CD8-positive, alpha-beta memory T cell (primary cell): ENCODE results near the gene CTRB1. TPM values are rescaled to one million over a fixed set of nuclear protein-coding genes. Genes with fewer than 3 reads are reported as not detected.

Source experiments
- CTCF ChIA-PET: fragments of 350-600 bp; sonication (Branson Sonifier 250); formaldehyde crosslinking; loops from one replicate; lab custom pipeline; 2021; ENCODE audit warnings: antibody characterized with exemption; lab: Charles Lee
- POLR2A ChIA-PET: fragments of 350-600 bp; sonication (Branson Sonifier 250); formaldehyde crosslinking; loops from one replicate; lab custom pipeline; 2021; ENCODE audit warnings: antibody characterized with exemption; lab: Charles Lee
- DNase-seq, 5 donors: peaks; one replicate each; pipeline versions ENCODE4 v3.0.0 to v3.0.0-alpha.2; 2020 to 2022; ENCODE audit warnings: mixed read lengths in 1 of 5
- H3K27ac ChIP-seq: one replicate; pipeline ENCODE4 v1.7.0; 2013; ENCODE audit warnings: low read depth, mild to moderate bottlenecking, low read length, moderate library complexity
- H3K27me3 ChIP-seq: 2 replicates; pipeline ENCODE4 v1.7.0; 2013; ENCODE audit warnings: low read length, mild to moderate bottlenecking; ENCODE audit not compliant: insufficient read depth, poor library complexity, severe bottlenecking
- H3K36me3 ChIP-seq: 2 replicates; pipeline ENCODE4 v1.7.0; 2013; ENCODE audit warnings: mild to moderate bottlenecking, low read length, moderate library complexity; ENCODE audit not compliant: insufficient read depth
- H3K4me1 ChIP-seq: 2 replicates; pipeline ENCODE4 v1.7.0; 2013; ENCODE audit warnings: mild to moderate bottlenecking, low read length, moderate library complexity; ENCODE audit not compliant: insufficient read depth
- H3K4me3 ChIP-seq: 2 replicates; pipeline ENCODE4 v1.7.0; 2013; ENCODE audit warnings: mild to moderate bottlenecking, low read length
- H3K9me3 ChIP-seq: 2 replicates; pipeline ENCODE4 v1.7.0; 2013; ENCODE audit warnings: mild to moderate bottlenecking, low read length
- H3K27ac Mint-ChIP-seq, 8 donors: one replicate each; pipeline ENCODE4 v1.8.0; 2020 to 2021; ENCODE audit warnings: mixed read lengths in 8 of 8, mild to moderate bottlenecking in 6 of 8, inconsistent platforms in 3 of 8, moderate library complexity in 3 of 8
- H3K27me3 Mint-ChIP-seq, 2 donors: one replicate each; pipeline ENCODE4 v1.8.0; 2020 to 2021; ENCODE audit warnings: mixed read lengths in 2 of 2, mild to moderate bottlenecking in 1 of 2, moderate library complexity in 1 of 2
- H3K36me3 Mint-ChIP-seq, 3 donors: one replicate each; pipeline ENCODE4 v1.8.0; 2020 to 2021; ENCODE audit warnings: mixed read lengths in 3 of 3, inconsistent platforms in 1 of 3, mild to moderate bottlenecking in 1 of 3
- H3K4me1 Mint-ChIP-seq, 3 donors: one replicate each; pipeline ENCODE4 v1.8.0; 2020 to 2021; ENCODE audit warnings: mixed read lengths in 3 of 3, inconsistent platforms in 1 of 3, mild to moderate bottlenecking in 1 of 3
- H3K4me3 Mint-ChIP-seq, 7 donors: one replicate each; pipeline ENCODE4 v1.8.0; 2020 to 2021; ENCODE audit warnings: mixed read lengths in 7 of 7, mild to moderate bottlenecking in 6 of 7, moderate library complexity in 4 of 7, inconsistent platforms in 2 of 7
- H3K9me3 Mint-ChIP-seq, 5 donors: one replicate each; pipeline ENCODE4 v1.8.0; 2020 to 2022; ENCODE audit warnings: mixed read lengths in 5 of 5, mild to moderate bottlenecking in 3 of 5, moderate library complexity in 2 of 5, inconsistent platforms in 1 of 5
- polyA plus RNA-seq: library from polyadenylated mRNA; unstranded; fragments of 300-500 nt; fragmentation: Illumina TruSeq; gene quantifications from one replicate; pipeline ENCODE4 v1.2.3, GENCODE V29; 2021
- total RNA-seq, 2 experiments: library from RNA; stranded (reverse); gene quantifications; one replicate each; pipeline ENCODE4 v1.2.3, GENCODE V29; 2021

Gene CTRB1
- total and polyA plus RNA-seq, 3 experiments from 2014 or later = not detected

DNA sequence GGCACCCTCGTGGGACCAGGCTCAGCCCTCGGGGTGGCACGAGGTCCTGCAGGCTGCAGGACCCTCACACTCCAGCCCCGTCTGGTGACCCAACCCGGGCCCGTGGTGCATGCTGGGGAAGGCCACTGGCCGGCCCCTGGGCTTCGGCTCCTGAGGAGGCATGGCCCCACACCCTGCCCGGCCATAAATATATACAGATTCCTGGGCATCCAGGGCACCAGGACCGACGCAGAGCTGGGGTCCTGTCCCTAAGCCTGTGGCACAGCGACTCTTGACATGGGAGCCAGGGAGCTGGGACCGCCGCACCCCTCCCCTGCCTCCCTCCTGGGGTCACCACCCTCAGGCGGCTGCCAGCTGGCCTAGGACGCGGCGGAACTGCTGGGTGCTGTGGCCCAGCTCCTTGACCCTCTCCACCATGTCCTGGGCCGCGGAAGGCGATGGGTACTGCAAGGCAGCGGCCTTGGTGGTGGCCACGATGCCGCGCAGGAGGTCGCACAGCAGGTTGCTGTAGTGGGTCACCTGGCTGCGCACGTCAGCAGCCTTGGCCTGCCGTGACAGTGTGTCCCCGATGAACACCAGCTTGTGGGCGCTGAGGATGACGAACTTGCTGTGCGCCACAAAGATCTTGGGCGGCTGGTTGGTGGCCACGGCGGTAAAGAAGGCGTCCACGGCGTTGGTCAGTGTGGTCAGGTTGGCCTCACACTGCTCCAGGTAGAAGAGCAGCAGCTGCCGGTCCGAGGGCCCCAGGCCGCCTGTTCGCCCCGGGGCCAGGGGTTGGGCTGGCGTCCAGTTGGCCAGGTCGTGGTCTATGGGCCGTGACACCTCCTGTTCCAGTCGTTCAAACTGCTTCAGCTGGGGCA, 10.6 kb downstream of the CTRB1 start:
- CTCF ChIA-PET = interaction anchor here (1.2 kb wide), 1 partner anchor 30 kb away, joined by 3 read pairs; no protein-coding TSS in a partner anchor
- H3K4me1 Mint-ChIP-seq = peaks cover 2 to 4% (median 4%) of the 10 kb centered on the region in 3 donors

DNA sequence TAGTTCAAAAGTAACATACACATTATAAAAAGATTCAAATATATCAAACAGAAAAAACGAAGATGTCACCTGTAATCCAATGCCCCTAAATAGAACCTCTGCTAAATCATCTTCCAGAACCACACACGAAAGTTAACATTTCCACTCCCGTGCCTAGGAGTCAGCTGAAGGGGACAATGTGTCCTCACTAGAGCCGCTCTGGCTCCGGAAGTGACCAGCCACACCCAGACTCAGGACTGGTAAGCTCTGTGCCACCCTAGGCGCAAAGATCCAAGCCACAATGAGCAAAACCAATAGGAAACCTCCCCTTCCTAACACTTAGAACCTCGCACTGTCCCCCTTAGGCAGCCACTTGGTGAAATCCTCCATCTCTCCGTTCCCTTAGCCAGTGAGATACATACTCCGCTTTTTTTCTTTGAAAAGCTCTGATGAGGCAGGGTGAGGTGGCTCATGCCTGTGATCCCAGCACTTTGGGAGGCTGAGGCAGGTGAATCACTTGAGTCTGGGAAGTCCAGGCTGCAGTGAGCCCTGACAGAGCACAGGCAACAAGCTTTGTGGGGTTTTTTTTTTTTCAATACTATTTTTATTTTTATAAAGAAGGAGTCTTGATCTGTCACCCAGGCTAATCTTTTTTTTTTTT, 11.8 kb downstream of the CTRB1 start:
- H3K27ac Mint-ChIP-seq = no peak overlapping the region
- Histone ChIP-seq H3K4me3 (no peak overlapping the region), H3K27ac (no peak overlapping the region), H3K4me1 (no peaks in the 10 kb centered on the region), H3K9me3 (no peaks in the 10 kb centered on the region), H3K36me3 (no peaks in the 10 kb centered on the region), H3K27me3 (no peaks in the 10 kb centered on the region)
- no peaks in the 10 kb centered on the region for H3K36me3 Mint-ChIP-seq
- CTCF ChIA-PET = interaction anchor here (0.7 to 0.9 kb wide), 2 partner anchors 31 to 150 kb away, joined by 3 read pairs; no protein-coding TSS in a partner anchor
- DNase-seq = no peak
- POLR2A ChIA-PET = no interaction called here
- no peak overlapping the region for H3K4me3 Mint-ChIP-seq
- H3K4me1 Mint-ChIP-seq = peaks cover 2 to 4% (median 4%) of the 10 kb centered on the region in 3 donors
- H3K9me3 Mint-ChIP-seq = no peaks in the 10 kb centered on the region
- peaks cover 4 to 12% of the 10 kb centered on the region in 2 donors for H3K27me3 Mint-ChIP-seq

More for the DNA sequence above, 10.6 kb downstream of the CTRB1 start:
- Histone ChIP-seq H3K27me3 (no peaks in the 10 kb centered on the region), H3K4me1 (no peaks in the 10 kb centered on the region), H3K4me3 (no peak overlapping the region), H3K36me3 (no peaks in the 10 kb centered on the region), H3K9me3 (no peaks in the 10 kb centered on the region), H3K27ac (no peak overlapping the region)
- no peak for DNase-seq
- no peaks in the 10 kb centered on the region for H3K9me3 Mint-ChIP-seq
- no peak overlapping the region for H3K27ac Mint-ChIP-seq
- H3K4me3 Mint-ChIP-seq = no peak overlapping the region
- H3K36me3 Mint-ChIP-seq = no peaks in the 10 kb centered on the region
- POLR2A ChIA-PET = no interaction called here
- H3K27me3 Mint-ChIP-seq = peaks cover 4 to 12% of the 10 kb centered on the region in 2 donors

DNA sequence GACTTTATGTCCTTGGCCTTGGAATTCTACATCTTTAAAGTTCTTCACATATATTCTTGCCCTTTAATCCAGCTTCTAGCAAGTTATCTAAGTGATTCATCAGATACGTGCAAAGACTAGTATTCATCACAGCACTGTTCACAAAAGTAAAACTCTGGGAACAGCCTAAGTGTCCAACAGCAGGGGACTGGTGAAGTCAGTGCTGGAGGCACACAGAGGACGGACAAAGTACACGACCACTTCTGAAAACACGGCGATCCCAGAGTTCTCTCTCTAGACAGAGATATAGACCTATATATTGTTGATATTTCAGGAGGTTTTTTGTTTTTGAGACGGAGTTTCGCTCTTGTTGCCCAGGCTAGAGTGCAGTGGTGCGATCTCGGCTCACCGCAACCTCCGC, 12.8 kb downstream of the CTRB1 start:
- Histone ChIP-seq H3K36me3 (no peaks in the 10 kb centered on the region), H3K4me1 (no peaks in the 10 kb centered on the region), H3K9me3 (no peaks in the 10 kb centered on the region), H3K27ac (no peak overlapping the region), H3K27me3 (no peaks in the 10 kb centered on the region), H3K4me3 (no peak overlapping the region)
- H3K27ac Mint-ChIP-seq = no peak overlapping the region
- H3K27me3 Mint-ChIP-seq = peaks cover 7 to 12% of the 10 kb centered on the region in 2 donors
- no peak overlapping the region for H3K4me3 Mint-ChIP-seq
- no peak for DNase-seq
- CTCF ChIA-PET = interaction anchor here (0.7 to 0.9 kb wide), 2 partner anchors 32 to 158 kb away, joined by 3 read pairs; no protein-coding TSS in a partner anchor
- peaks cover 4 to 11% (median 6%) of the 10 kb centered on the region in 3 donors for H3K4me1 Mint-ChIP-seq
- H3K9me3 Mint-ChIP-seq = no peaks in the 10 kb centered on the region
- no peaks in the 10 kb centered on the region for H3K36me3 Mint-ChIP-seq
- POLR2A ChIA-PET = no interaction called here

DNA sequence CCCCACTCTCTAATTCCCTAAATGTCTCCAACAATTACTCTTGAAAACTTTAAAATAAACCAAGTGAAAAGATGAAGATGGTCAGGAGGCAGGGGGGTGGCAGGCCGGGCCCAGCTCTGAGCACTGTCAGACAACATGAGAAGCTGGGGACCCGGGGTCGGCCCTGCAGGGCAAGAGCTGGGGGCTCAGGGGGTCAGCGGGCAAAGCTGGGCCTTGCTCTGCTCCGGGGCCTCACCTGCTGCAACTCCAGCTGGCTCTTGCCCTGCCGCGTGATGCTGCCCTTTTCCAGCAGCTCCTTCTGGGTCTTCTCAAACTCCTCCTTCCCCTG, 14.8 kb downstream of the CTRB1 start:
- no peaks in the 10 kb centered on the region for H3K36me3 Mint-ChIP-seq
- no peak overlapping the region for H3K27ac Mint-ChIP-seq
- H3K4me1 Mint-ChIP-seq = peaks cover 4 to 11% (median 6%) of the 10 kb centered on the region in 3 donors
- H3K36me3 ChIP-seq = no peaks in the 10 kb centered on the region
- no peak overlapping the region for H3K4me3 Mint-ChIP-seq
- CTCF ChIA-PET = interaction anchor here (0.6 to 4.7 kb wide), 36 partner anchors 9 to 963 kb away, joined by 3 to 121 read pairs (median 4); partner anchors contain the start of genes CFDP1 and CTRB2
- no peaks in the 10 kb centered on the region for H3K9me3 Mint-ChIP-seq
- H3K27me3 Mint-ChIP-seq = peaks cover 4 to 7% of the 10 kb centered on the region in 2 donors
- no peaks in the 10 kb centered on the region for H3K9me3 ChIP-seq
- H3K4me1 ChIP-seq = no peaks in the 10 kb centered on the region
- H3K27me3 ChIP-seq = no peaks in the 10 kb centered on the region
- no peak overlapping the region for H3K27ac ChIP-seq
- no peak overlapping the region for H3K4me3 ChIP-seq
- POLR2A ChIA-PET = interaction anchor here (1.1 kb wide), 1 partner anchor 152 kb away, joined by 7 read pairs; no protein-coding TSS in a partner anchor
- no peak for DNase-seq

DNA sequence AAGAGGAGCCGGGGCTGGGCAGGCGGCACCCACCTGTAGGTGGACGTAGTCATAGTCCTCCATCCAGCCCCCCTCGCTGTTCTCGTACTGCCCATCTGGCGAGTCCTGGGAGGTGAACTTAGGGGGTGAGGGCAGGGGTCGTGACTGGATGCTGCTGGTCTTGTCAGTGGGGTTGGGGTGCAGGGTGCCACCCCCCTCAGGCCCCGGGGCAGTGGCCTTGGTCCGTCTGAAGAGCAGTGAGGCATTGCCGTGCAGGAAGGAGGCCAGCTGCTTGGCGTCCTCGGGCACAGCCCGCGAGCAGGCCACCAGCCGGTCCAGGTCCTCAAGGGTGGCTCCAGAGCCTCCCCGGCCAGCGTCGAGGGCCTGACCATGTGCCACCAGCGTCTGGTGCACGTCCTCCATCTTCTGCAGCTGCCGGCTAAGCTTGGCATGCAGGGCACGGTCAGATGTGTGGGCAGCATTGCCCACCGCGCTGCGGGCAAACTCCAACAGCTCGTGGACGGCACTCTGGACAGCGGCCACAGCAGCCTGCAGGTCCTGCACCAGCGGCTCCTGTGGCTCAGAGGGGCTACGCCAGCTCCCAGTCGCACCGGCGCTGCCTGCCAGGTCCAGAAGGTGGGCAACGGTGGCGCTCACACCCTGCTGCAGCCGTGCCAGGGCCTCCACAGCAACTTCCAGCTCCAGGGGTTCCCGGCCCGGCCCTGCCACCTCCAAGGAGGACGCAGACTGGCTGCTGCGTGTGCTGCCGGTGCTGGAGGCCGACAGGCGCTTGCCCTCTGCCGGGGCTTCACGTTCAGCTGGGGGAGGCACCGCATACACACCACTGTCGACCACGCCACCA, 16.3 kb downstream of the CTRB1 start:
- no peaks in the 10 kb centered on the region for H3K27me3 ChIP-seq
- ChIA-PET POLR2A (no interaction called here), CTCF (interaction anchor here (0.7 to 4.7 kb wide), 12 partner anchors 12 to 528 kb away, joined by 3 to 121 read pairs (median 6); partner anchors contain the start of gene CTRB2)
- H3K4me1 Mint-ChIP-seq = peaks cover 4 to 11% (median 6%) of the 10 kb centered on the region in 3 donors
- H3K27ac Mint-ChIP-seq = no peak overlapping the region
- no peak overlapping the region for H3K27ac ChIP-seq
- no peaks in the 10 kb centered on the region for H3K36me3 Mint-ChIP-seq
- no peaks in the 10 kb centered on the region for H3K4me1 ChIP-seq
- H3K4me3 Mint-ChIP-seq = no peak overlapping the region
- H3K27me3 Mint-ChIP-seq = peaks cover 4 to 8% of the 10 kb centered on the region in 2 donors
- H3K9me3 ChIP-seq = no peaks in the 10 kb centered on the region
- DNase-seq = no peak
- no peak overlapping the region for H3K4me3 ChIP-seq
- no peaks in the 10 kb centered on the region for H3K36me3 ChIP-seq
- H3K9me3 Mint-ChIP-seq = no peaks in the 10 kb centered on the region

DNA sequence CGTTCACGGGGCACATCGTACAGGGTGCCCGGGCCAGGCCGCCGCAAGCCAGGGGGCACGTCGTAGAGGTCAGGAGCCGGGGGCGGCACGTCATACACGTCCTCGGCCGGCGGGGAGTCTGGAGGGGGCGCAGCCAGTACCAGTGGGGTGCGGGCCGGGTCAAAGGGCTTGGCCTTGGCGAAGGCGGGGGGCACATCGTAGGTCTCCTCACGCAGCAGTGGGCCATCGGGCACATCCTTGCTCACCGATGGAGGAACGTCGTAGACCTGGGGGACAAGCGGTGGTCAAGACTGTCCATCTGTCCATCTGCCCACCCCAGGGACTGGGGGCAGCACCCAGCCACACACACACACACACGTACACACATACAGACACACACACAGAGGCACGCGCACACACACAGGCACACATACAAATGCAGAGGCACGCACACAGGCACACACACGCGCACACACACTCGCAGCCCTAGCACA, 17.0 kb downstream of the CTRB1 start:
- H3K4me1 Mint-ChIP-seq = peaks cover 4 to 11% (median 6%) of the 10 kb centered on the region in 3 donors
- H3K27ac ChIP-seq = no peak overlapping the region
- no peaks in the 10 kb centered on the region for H3K27me3 ChIP-seq
- peaks cover 0 to 4% of the 10 kb centered on the region in 2 donors for H3K27me3 Mint-ChIP-seq
- DNase-seq = no peak
- no peaks in the 10 kb centered on the region for H3K9me3 Mint-ChIP-seq
- CTCF ChIA-PET = interaction anchor here (1.0 to 4.7 kb wide), 5 partner anchors 37 to 163 kb away, joined by 3 to 121 read pairs (median 15); no protein-coding TSS in a partner anchor
- H3K36me3 Mint-ChIP-seq = no peaks in the 10 kb centered on the region
- H3K27ac Mint-ChIP-seq = no peak overlapping the region
- no peaks in the 10 kb centered on the region for H3K36me3 ChIP-seq
- POLR2A ChIA-PET = no interaction called here
- H3K4me1 ChIP-seq = no peaks in the 10 kb centered on the region
- no peak overlapping the region for H3K4me3 Mint-ChIP-seq
- no peak overlapping the region for H3K4me3 ChIP-seq
- no peaks in the 10 kb centered on the region for H3K9me3 ChIP-seq

DNA sequence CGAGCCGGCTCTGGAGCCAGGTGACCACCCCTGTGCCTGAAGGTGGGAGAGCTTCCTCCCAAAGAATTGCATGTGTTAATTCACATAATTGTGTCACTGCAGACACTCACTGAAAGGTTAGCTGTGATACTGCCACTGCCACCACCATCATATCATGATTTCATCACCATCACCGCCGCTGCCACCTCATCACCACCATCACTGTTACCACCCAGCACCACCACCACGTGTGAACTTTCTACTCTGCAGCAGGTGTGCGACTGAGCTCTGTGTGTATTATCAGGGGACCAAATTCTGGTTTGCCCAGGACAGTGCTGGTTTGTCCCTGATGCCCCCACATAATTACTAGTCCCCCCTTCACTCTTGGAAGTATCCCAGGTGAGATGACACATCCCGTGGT, 17.4 kb downstream of the CTRB1 start:
- CTCF ChIA-PET = interaction anchor here (1.0 to 4.7 kb wide), 4 partner anchors 11 to 146 kb away, joined by 3 to 121 read pairs (median 3); no protein-coding TSS in a partner anchor
- no peak overlapping the region for H3K4me3 Mint-ChIP-seq

More for the DNA sequence above, 17.4 kb downstream of the CTRB1 start:
- no peak overlapping the region for H3K27ac Mint-ChIP-seq
- Histone ChIP-seq H3K27me3 (no peaks in the 10 kb centered on the region), H3K36me3 (no peaks in the 10 kb centered on the region), H3K4me1 (no peaks in the 10 kb centered on the region), H3K9me3 (no peaks in the 10 kb centered on the region), H3K4me3 (no peak overlapping the region), H3K27ac (no peak overlapping the region)
- H3K9me3 Mint-ChIP-seq = no peaks in the 10 kb centered on the region
- peaks cover 4 to 11% (median 6%) of the 10 kb centered on the region in 3 donors for H3K4me1 Mint-ChIP-seq
- POLR2A ChIA-PET = no interaction called here
- peak in 1 of 5 donors; percentile 26 for DNase-seq
- no peaks in the 10 kb centered on the region for H3K36me3 Mint-ChIP-seq
- peaks cover 0 to 4% of the 10 kb centered on the region in 2 donors for H3K27me3 Mint-ChIP-seq
